Measurements from ENCODE around the gene OXGR1.
"Not testable (repeated sequence)": the region's sequence is repeated elsewhere in the genome, so short reads cannot be mapped to it uniquely, and the experiment has no call there.

The OXGR1 gene

DNA sequence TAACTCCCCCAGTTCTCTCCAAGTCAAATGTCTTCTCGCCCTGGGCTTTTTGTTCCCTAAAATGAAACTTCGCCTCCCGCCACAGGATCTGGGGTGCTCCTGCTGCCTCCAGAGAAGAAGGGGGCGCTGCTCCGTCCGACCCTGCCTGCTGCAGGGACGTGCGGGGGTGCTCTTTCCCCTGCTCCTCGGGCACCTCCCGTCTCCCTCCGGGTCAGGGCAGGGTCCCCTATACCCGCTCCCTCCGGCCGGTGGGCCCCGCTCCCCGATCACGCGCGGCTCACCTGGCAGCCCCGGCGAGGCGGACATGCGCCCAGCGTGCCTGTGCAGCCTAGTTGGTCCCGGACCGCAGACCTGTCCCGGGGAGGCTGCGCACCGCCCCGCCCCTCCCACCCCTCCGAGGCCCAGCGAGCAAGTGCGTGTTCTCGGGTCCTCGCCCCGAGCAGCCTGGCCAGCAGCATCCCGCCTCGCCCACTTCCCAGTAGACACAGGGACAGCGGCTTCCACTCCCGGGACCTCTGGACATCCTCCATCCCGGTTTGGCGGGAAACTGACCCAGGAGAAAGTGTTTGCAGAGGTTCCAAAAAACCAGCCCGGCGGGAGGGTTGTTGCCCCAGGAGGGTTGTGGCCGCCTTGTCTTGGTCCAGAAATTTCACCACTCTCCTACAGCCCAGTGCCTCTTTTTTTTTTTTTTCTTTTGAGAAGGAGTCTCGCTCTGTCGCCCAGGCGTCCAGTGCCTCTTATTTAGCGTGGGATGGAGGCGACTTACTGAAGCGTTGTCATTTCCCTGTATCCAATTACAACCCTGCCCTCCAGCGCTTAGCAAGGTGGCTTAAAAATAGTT is at the start of gene OXGR1:
Gene OXGR1 (minus strand): TSS at position 460 of the 841 bp plus-strand sequence. CDS start 6,717 bp downstream, outside the sequence.
- peak in 1 of 2 donors; percentile 46 for DNase-seq

DNA sequence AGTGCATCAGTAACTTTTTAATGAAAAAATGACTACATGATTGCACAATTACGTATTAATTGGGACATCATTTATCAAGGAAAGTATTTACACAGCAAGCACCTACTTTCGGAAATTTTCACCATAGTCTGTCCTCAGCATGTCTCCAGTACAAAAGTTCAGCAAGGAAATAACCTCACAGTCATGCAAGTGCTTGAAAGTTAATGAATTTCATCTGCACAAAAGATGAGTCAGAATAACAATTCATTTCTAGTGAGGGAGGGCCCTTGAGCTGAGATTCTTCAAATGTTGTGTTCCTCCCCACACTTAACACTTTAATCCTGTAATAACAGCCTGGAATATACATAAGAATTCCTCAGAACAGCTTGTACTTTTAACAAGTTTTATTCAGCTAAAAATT is 49.0 kb upstream of the OXGR1 start:
- DNase-seq, result no peak

GRCh38 chr13:97030705-97031452 is 36.6 kb upstream of the OXGR1 start:
- no peak for DNase-seq

DNA sequence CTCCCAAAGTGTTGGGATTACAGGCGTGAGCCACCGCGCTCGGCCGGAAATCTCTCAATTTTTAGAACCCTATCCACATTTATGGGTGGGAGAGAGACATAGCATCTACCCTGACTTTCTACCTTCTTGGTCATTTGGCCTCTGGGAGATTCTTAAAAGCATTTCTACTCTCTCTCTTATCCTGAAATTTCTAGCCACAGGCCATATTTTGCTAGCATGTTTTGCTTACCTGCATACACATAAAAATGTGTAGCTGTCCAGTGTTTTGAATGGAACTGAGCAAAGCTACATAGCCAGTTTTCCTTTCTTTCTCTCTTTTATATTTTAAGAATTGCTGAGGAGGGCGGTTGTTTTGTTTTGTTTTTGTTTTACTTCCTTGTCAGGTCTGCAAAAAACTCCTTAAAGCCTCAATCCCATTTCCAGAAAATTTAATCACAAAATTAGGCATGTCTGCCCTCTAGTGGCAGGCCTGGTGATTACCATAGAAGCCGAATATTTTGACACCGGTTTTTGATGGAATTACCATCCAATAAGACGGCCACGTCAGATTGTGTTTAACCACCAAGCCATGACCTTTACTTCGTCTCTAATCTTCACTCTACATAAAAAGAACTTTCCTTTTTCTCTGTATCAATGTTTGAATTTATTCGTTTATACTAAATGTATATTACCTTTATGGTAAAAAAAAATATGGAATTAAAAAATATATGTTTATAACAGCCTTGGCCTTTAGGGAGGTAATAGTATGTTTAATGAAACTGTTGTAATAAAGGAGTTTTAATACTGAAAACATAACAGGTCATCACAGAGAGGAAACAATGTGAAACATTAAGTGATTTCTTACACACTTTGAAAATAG is 34.4 kb upstream of the OXGR1 start:
- peak in 1 of 2 donors; percentile 4 for DNase-seq

- no peak for DNase-seq
Observed at GRCh38 chr13:97027162-97027554, 32.9 kb upstream of the OXGR1 start.

GRCh38 chr13:97026531-97027161 is 32.4 kb upstream of the OXGR1 start:
- no peak for DNase-seq

GRCh38 chr13:97023812-97024211 is 29.5 kb upstream of the OXGR1 start:
- not testable (repeated sequence) for DNase-seq

- DNase-seq, result no peak
Observed at GRCh38 chr13:97023117-97023516, 28.8 kb upstream of the OXGR1 start.

DNA sequence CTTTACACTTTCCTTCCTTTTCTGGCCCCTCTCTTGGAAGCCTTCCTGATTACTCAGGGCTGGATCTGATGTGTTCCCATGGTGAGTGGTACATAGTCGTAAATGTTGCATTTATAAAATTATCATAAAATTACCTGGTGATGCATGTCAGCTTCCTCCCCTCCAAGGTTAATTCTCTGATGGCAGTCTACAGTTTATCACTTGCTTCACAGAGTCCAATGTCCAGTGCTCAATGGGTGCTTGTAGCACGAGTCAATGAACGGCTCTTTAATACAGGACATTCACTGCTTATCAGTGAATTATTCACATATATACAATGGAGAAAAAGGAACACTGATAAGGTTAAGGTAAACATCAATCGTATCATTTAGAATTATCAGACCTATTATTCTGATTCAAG is 27.0 kb upstream of the OXGR1 start:
- DNase-seq, result no peak

DNA sequence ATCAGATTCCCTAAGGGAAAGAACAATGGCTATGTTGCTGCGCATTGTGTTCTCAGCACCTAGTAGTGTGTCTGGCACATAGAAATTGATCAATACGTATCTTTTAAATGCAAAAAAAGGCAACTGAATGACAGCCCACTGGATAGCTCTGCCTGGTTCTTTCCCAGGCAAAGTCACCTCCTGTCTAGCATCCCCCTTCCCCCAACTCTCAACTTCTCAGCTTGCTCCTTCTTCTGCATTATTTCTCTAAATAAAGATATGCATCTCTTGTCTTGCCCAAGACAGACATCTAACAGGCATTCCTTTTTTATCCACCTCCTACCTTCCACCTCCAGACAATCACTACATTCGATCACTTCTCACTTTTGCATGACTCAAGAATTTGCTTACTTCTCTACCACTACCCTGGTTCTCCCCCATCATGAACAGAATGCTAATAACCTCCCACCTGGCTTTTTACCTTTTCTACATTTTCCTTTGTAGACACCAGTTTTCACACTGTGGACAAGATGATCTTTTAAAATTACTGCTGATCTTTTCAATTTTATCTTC is 26.5 kb upstream of the OXGR1 start:
- DNase-seq, result no peak

- DNase-seq, result no peak
Observed at GRCh38 chr13:97020194-97020593, 25.9 kb upstream of the OXGR1 start.

GRCh38 chr13:97019236-97019635 is 25.0 kb upstream of the OXGR1 start:
- DNase-seq, result no peak

DNA sequence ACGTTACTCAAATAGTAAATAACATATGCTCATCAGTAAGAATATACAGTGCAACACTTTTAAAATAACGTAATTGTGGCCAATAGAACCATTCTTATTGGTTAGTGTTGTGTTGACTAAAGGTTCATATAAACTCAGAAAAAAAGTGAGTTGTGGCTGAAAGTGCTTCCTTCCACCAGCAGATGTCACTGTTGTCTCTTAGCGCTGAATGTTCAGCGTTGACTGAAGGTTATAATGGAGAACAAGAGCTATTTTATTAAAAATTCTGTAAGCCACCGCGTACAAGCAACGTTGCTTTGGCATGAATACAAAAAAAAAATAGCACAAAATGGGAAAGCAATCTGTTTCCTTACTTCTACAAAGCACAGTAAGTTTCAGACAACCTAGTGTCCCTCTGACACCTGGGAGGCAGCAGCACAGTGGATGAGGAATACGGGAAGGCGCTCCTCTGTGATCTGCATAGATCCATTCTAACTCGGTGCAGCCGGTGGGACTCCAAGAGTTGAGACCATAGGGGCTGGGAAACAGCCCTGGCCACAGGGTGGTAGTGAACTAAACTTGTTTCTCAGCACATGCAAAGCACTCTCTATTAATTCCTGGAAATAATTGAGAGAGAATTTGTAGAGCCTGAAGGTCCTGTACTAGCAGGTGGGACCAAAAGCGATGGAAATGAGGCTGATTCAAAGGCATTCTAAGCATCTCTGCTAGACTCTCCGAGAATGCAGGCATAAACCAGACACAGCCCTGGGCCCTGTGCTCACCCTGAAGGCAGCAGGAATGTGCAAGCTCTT is 23.9 kb upstream of the OXGR1 start:
- peak in 1 of 2 donors; percentile 29 for DNase-seq

GRCh38 chr13:97017322-97017721 is 23.0 kb upstream of the OXGR1 start:
- DNase-seq, result no peak

DNA sequence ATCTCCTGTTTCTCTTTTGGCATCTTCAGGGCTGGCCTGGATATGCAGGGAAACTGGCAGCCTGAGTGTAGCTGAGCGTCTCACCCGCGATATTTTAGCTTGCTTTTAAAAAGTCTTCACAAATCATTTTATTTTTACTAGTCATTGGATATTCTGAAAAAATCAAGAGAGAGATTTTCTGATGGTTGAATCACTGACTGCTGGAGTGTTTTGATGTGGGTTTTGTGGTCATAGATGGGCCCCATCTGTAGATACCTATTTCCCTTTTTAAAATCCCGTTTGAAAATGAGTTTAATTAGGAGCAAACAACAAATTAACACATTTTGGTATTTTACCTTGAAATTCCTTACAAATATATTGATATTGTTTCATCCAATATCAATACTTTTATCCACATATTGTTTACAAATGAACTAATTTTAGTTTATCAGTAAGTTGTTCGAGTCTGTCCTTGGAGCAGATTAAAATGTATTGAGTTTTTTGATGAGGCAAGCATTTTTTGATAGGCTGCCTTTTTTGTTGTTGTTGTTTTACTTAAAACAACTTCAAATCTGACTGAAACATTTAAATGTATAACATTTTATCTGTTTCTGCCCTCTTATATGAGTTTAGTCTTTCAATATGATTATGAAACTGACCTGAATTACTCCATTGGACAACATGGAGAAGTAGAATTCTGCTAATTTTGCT is 21.5 kb upstream of the OXGR1 start:
- no peak for DNase-seq

GRCh38 chr13:97012251-97013048 is 18.2 kb upstream of the OXGR1 start:
- no peak for DNase-seq

DNA sequence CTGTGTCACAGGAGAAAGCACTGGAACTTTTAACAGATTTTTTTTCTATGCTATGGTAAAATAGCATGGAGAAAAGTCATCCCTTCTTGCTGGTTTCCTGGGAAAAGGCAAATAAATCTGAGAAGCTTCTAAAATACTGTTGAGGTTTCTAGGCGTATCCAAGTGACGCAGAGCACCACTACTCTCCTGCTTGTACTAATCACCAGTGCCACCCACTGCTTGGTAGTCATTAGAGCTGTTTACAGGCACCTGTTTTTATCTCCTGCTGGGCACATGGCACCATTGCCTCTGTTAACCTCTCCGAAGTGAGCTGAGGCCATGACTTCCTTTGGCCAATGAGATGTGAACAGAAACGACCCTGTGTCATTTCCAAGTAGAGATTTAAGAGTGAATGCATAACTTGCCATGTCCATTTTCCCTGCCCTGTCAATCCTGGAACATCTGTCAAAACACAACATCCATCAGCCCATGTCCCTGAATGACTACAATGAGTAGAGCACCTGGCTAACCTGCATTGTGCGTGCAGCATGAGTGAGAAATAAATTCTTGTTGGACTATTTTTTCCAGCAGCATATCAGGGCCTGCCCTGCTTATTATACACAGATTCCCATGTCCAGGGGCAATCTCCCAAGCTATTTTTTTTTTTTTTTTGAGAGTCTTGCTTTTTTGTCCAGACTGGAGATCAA is 17.3 kb upstream of the OXGR1 start:
- no peak for DNase-seq

DNA sequence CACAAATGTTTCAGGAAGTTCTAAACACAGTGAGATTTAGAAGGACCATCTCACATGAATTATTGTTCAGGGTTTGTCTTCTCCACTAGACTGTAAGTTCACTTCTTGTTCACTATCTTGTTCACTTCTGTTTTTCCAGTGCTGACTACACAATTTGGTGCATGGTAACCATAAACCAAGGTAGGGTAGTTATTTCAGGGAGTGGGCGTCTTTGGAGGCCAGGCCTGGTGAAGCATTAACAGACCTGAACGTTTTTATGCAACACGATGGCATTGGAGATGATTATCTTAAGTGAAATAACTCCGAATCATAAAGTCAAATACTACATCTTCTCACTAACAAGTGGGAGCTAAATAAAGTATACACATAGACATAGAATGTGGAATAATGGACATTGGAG is 14.4 kb upstream of the OXGR1 start:
- no peak for DNase-seq

DNA sequence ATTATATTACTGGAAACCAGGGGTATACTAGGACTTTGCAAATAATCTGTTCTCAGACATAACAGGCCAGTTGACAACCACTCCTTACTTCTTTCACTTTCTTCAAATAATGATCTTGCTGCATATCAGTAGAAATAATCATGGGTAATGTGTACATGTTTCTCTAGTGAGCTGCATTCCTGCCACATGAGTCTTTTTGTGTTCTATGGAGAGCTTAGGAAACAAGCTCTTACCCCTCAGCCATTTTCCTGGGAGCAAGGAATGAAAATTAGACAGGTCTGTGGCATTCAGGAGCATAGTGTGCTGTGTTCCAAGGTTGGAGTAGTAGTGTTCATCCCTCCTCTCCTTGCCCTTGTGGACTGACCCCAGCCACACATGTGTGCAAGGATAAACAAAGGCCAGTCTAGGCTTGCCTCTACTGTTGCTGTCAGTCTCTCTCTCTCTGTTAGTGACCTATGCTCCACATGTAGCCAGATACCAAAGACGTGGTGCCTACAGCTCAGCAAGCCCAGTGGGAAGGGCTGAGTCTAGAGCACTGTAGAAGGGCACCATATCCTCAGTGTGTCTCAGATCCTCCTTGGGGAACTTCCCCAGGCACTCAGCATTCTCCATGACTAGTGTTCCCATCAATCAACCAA is 11.5 kb upstream of the OXGR1 start:
- no peak for DNase-seq

Data from bone marrow (tissue), 2 donors.